ENCODE data around the gene DOK3. TPM values are rescaled to one million over a fixed set of nuclear protein-coding genes. Genes with fewer than 3 reads are reported as not detected.

DOK3 gene
- polyA plus RNA-seq, 1 donor (not counting 4 experiments of a cell fraction or from before 2014, with no cell fraction given) = 1.7 TPM

GRCh38 chr5:177483042-177483441, 26.6 kb downstream of the DOK3 start:
- Histone ChIP-seq H3K9ac (ENCODE audit: control insufficient read depth, extremely low read depth, insufficient read depth, low read length) (no peak overlapping the region), H3K27ac (ENCODE audit: control insufficient read depth, insufficient read depth, low read length) (no peak overlapping the region), H3K4me3 (ENCODE audit: control insufficient read depth in 2 of 3, extremely low read depth in 1 of 3, insufficient read depth in 2 of 3, low read depth in 1 of 3, low read length in 3 of 3) (no peak overlapping the region), H2AFZ (ENCODE audit: control insufficient read depth, low read length) (no peak overlapping the region), H3K36me3 (ENCODE audit: control insufficient read depth in 2 of 2, extremely low read depth in 1 of 2, insufficient read depth in 2 of 2, low read length in 2 of 2) (peaks cover 29 to 34% of the 10 kb centered on the region in 2 experiments), H3K79me2 (ENCODE audit: control insufficient read depth, insufficient read depth, low read length) (no peaks in the 10 kb centered on the region), H3K4me1 (ENCODE audit: control insufficient read depth, extremely low read depth, insufficient read depth, low read length) (peaks cover 11% of the 10 kb centered on the region), H3K9me3 (ENCODE audit: control insufficient read depth, low read depth, low read length) (no peaks in the 10 kb centered on the region), H4K20me1 (ENCODE audit: control insufficient read depth, extremely low read depth, insufficient read depth, low read length) (peaks cover 2% of the 10 kb centered on the region), H3K27me3 (ENCODE audit: control insufficient read depth, extremely low read depth, insufficient read depth, low read length) (no peaks in the 10 kb centered on the region), H3K9me1 (ENCODE audit: control insufficient read depth, extremely low read depth, insufficient read depth, low read length) (no peaks in the 10 kb centered on the region), H3K4me2 (ENCODE audit: control insufficient read depth, extremely low read depth, insufficient read depth, low read depth, low read length) (no peak overlapping the region)
- TF ChIP-seq, protein P1, sequence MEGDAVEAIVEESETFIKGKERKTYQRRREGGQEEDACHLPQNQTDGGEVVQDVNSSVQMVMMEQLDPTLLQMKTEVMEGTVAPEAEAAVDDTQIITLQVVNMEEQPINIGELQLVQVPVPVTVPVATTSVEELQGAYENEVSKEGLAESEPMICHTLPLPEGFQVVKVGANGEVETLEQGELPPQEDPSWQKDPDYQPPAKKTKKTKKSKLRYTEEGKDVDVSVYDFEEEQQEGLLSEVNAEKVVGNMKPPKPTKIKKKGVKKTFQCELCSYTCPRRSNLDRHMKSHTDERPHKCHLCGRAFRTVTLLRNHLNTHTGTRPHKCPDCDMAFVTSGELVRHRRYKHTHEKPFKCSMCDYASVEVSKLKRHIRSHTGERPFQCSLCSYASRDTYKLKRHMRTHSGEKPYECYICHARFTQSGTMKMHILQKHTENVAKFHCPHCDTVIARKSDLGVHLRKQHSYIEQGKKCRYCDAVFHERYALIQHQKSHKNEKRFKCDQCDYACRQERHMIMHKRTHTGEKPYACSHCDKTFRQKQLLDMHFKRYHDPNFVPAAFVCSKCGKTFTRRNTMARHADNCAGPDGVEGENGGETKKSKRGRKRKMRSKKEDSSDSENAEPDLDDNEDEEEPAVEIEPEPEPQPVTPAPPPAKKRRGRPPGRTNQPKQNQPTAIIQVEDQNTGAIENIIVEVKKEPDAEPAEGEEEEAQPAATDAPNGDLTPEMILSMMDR (optimal IDR thresholded peaks at IDR 0.05 in 1 of 3, IDR thresholded peaks at IDR 0.05 in 1 of 3, conservative IDR thresholded peaks at IDR 0.05 in 1 of 3; ENCODE audit: extremely low read depth in 1 of 3, insufficient read depth in 2 of 3, low read length in 3 of 3) = no peak
- TF ChIP-seq EZH2 (IDR thresholded peaks at IDR 0.05; ENCODE audit: low read length) = no peak
- dilution Hi-C loops (cut with MboI; ENCODE audit: extremely low pct_ligation_motif_present, low sequenced_read_pairs) = no loop called here
- FAIRE-seq = no peak
- DNase-seq (ENCODE audit: low read depth, low spot score) = no peak

DNA sequence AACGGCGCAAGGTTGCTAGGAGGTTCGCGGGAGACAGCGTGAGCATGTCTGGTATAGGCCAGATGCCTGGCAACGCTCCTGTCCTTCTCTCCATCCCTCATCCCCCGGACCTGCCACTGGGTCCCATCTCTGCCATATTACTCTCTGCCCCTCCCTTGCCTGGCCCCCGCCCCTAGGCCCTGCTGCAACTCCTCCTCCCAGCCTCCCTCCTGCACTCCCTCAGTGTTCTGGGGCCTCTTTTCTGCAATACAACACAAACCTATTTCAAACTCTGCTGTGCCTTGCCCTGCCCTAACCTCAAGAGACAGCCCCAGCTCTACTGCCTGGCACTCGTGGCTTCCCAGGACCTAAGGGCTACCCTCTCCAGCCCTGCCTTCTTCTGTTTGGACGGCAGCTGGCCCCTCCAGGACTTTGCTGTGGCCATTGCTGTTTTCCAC, 27.2 kb downstream of the DOK3 start:
- Histone ChIP-seq H3K36me3 (ENCODE audit: control insufficient read depth in 2 of 2, extremely low read depth in 1 of 2, insufficient read depth in 2 of 2, low read length in 2 of 2) (peaks cover 23 to 27% of the 10 kb centered on the region in 2 experiments), H3K79me2 (ENCODE audit: control insufficient read depth, insufficient read depth, low read length) (no peaks in the 10 kb centered on the region), H3K4me2 (ENCODE audit: control insufficient read depth, extremely low read depth, insufficient read depth, low read depth, low read length) (no peak overlapping the region), H4K20me1 (ENCODE audit: control insufficient read depth, extremely low read depth, insufficient read depth, low read length) (no peaks in the 10 kb centered on the region), H3K9ac (ENCODE audit: control insufficient read depth, extremely low read depth, insufficient read depth, low read length) (no peak overlapping the region), H3K9me3 (ENCODE audit: control insufficient read depth, low read depth, low read length) (no peaks in the 10 kb centered on the region), H3K27ac (ENCODE audit: control insufficient read depth, insufficient read depth, low read length) (no peak overlapping the region), H3K27me3 (ENCODE audit: control insufficient read depth, extremely low read depth, insufficient read depth, low read length) (no peaks in the 10 kb centered on the region), H3K4me3 (ENCODE audit: control insufficient read depth in 2 of 3, extremely low read depth in 1 of 3, insufficient read depth in 2 of 3, low read depth in 1 of 3, low read length in 3 of 3) (no peak overlapping the region), H2AFZ (ENCODE audit: control insufficient read depth, low read length) (no peak overlapping the region), H3K4me1 (ENCODE audit: control insufficient read depth, extremely low read depth, insufficient read depth, low read length) (peaks cover 11% of the 10 kb centered on the region), H3K9me1 (ENCODE audit: control insufficient read depth, extremely low read depth, insufficient read depth, low read length) (no peaks in the 10 kb centered on the region)
- TF ChIP-seq, protein P1 (optimal IDR thresholded peaks at IDR 0.05 in 1 of 3, IDR thresholded peaks at IDR 0.05 in 1 of 3, conservative IDR thresholded peaks at IDR 0.05 in 1 of 3; ENCODE audit: extremely low read depth in 1 of 3, insufficient read depth in 2 of 3, low read length in 3 of 3) = no peak
- no peak for TF ChIP-seq EZH2 (IDR thresholded peaks at IDR 0.05; ENCODE audit: low read length)
- FAIRE-seq (no peak), DNase-seq (ENCODE audit: low read depth, low spot score) (no peak)
- dilution Hi-C loops (cut with MboI; ENCODE audit: extremely low pct_ligation_motif_present, low sequenced_read_pairs) = no loop called here
